Measurements from ENCODE around the gene SMIM3. TPM values are rescaled to one million over a fixed set of nuclear protein-coding genes. Genes with fewer than 3 reads are reported as not detected.

SMIM3 gene
- total RNA-seq, 3 donors from 2014 or later (not counting 1 experiment from before 2014, with no cell fraction given) = 7.0 to 9.4 (median 8.9) TPM

- intact Hi-C loops (cut with micrococcal nuclease) = loop anchor here (1.0 to 10.0 kb wide), 4 partner anchors 25 to 311 kb away; partner anchors contain the start of genes IRGM and RBM22
- Mint-ChIP-seq H3K27ac (peak overlapping the region; percentile 85 to 93), H3K27me3 (ENCODE audit: low read depth in 2 of 2) (no peaks in the 10 kb centered on the region), H3K4me3 (peak overlapping the region; percentile 83), H3K9me3 (no peaks in the 10 kb centered on the region), H3K4me1 (peaks cover 54 to 65% of the 10 kb centered on the region in 2 donors), H3K36me3 (no peaks in the 10 kb centered on the region)
- Histone ChIP-seq H3K27me3 (ENCODE audit: control insufficient read depth, insufficient read depth, low read length) (no peaks in the 10 kb centered on the region), H3K27ac (ENCODE audit: low read length) (peak overlapping the region; percentile 76), H3K4me3 (ENCODE audit: low read length) (no peak overlapping the region), H3K9me3 (ENCODE audit: control insufficient read depth, insufficient read depth, low read length) (no peaks in the 10 kb centered on the region), H3K4me1 (ENCODE audit: control insufficient read depth, insufficient read depth, low read length) (peaks cover 41% of the 10 kb centered on the region), H3K36me3 (ENCODE audit: control insufficient read depth, insufficient read depth, low read length) (no peaks in the 10 kb centered on the region)
- DNase-seq (peak; percentile 49 to 87), ATAC-seq (peak; percentile 85 to 89 (median 89))
- 2% methylated on average over 7 of the region's 7 CpGs for WGBS (ENCODE audit: insufficient coverage)
- TF ChIP-seq CTCF (IDR thresholded peaks at IDR 0.05) = no peak
Measured at GRCh38 chr5:150783422-150783928, 4.9 kb downstream of the SMIM3 start.

DNA sequence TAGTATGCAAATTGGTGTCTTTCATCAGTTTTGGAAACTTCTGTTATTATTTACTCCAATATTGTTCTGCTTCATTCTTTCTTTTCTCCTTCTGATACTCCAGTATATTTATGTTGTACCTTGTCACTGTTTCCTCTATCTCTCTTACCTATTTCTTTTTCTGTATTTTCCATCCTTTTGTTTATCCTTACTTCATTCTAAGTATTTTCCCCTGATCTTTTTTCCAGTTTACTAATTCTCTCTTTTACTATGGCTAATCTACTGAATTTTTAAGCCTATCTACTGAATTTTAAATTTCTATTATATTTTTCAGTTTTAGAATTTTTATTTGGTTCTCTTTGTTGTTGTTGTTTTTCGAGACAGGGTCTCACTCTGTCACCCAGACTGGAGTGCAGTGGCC lies 7.4 kb downstream of the SMIM3 start:
- Mint-ChIP-seq H3K36me3 (no peaks in the 10 kb centered on the region), H3K9me3 (no peaks in the 10 kb centered on the region), H3K4me3 (peak overlapping the region; percentile 1), H3K4me1 (peaks cover 58 to 60% of the 10 kb centered on the region in 2 donors), H3K27me3 (ENCODE audit: low read depth in 2 of 2) (no peaks in the 10 kb centered on the region), H3K27ac (peak overlapping the region; percentile 6 to 93)
- no peak for TF ChIP-seq CTCF (IDR thresholded peaks at IDR 0.05)
- Histone ChIP-seq H3K9me3 (ENCODE audit: control insufficient read depth, insufficient read depth, low read length) (no peaks in the 10 kb centered on the region), H3K27me3 (ENCODE audit: control insufficient read depth, insufficient read depth, low read length) (no peaks in the 10 kb centered on the region), H3K27ac (ENCODE audit: low read length) (no peak overlapping the region), H3K36me3 (ENCODE audit: control insufficient read depth, insufficient read depth, low read length) (no peaks in the 10 kb centered on the region), H3K4me1 (ENCODE audit: control insufficient read depth, insufficient read depth, low read length) (peaks cover 25% of the 10 kb centered on the region), H3K4me3 (ENCODE audit: low read length) (no peak overlapping the region)
- ATAC-seq (no peak), DNase-seq (no peak)
- WGBS (ENCODE audit: insufficient coverage) = 86% methylated on average over 1 of the region's 1 CpG
- intact Hi-C loops (cut with micrococcal nuclease) = loop anchor here (10.0 kb wide), 1 partner anchor 309 kb away; no protein-coding TSS in a partner anchor

- H3K9me3 ChIP-seq (ENCODE audit: control insufficient read depth, insufficient read depth, low read length) = no peaks in the 10 kb centered on the region
- Mint-ChIP-seq H3K4me3 (no peak overlapping the region), H3K9me3 (no peaks in the 10 kb centered on the region), H3K27ac (peak overlapping the region; percentile 6 to 16), H3K4me1 (peaks cover 49 to 57% of the 10 kb centered on the region in 2 donors), H3K27me3 (ENCODE audit: low read depth in 2 of 2) (no peaks in the 10 kb centered on the region), H3K36me3 (no peaks in the 10 kb centered on the region)
- H3K4me3 ChIP-seq (ENCODE audit: low read length) = no peak overlapping the region
- WGBS (ENCODE audit: insufficient coverage) = 93% methylated on average over 1 of the region's 1 CpG
- ATAC-seq = no peak
- peaks cover 25% of the 10 kb centered on the region for H3K4me1 ChIP-seq (ENCODE audit: control insufficient read depth, insufficient read depth, low read length)
- H3K36me3 ChIP-seq (ENCODE audit: control insufficient read depth, insufficient read depth, low read length) = no peaks in the 10 kb centered on the region
- H3K27me3 ChIP-seq (ENCODE audit: control insufficient read depth, insufficient read depth, low read length) = no peaks in the 10 kb centered on the region
- no peak for DNase-seq
- intact Hi-C loops (cut with micrococcal nuclease) = loop anchor here (10.0 kb wide), 1 partner anchor 308 kb away; no protein-coding TSS in a partner anchor
- no peak overlapping the region for H3K27ac ChIP-seq (ENCODE audit: low read length)
- TF ChIP-seq CTCF (IDR thresholded peaks at IDR 0.05) = no peak
Measured at GRCh38 chr5:150786876-150787275, 8.3 kb downstream of the SMIM3 start.

DNA sequence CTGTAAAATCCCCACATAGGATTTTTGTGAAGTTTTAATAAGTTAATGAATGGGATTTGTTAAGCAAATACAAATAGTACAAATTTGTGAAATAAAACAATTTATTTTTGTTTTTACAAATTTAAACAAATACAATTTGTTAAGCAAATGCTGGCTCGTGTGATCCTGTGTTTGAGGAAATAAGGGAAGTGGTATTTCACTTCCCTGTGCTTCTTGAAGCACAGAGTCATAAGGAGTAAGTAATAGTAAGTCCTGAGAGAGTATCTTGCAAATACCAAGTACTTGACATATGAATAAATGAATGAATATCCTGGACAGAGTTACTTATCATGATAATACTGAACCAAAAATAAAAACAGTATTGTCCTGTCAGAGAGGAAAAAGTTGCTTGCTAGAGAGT lies 9.1 kb downstream of the SMIM3 start:
- Histone ChIP-seq H3K4me3 (ENCODE audit: low read length) (no peak overlapping the region), H3K27ac (ENCODE audit: low read length) (no peak overlapping the region), H3K27me3 (ENCODE audit: control insufficient read depth, insufficient read depth, low read length) (no peaks in the 10 kb centered on the region), H3K4me1 (ENCODE audit: control insufficient read depth, insufficient read depth, low read length) (peaks cover 21% of the 10 kb centered on the region), H3K36me3 (ENCODE audit: control insufficient read depth, insufficient read depth, low read length) (no peaks in the 10 kb centered on the region), H3K9me3 (ENCODE audit: control insufficient read depth, insufficient read depth, low read length) (no peaks in the 10 kb centered on the region)
- Mint-ChIP-seq H3K27me3 (ENCODE audit: low read depth in 2 of 2) (no peaks in the 10 kb centered on the region), H3K36me3 (no peaks in the 10 kb centered on the region), H3K9me3 (no peaks in the 10 kb centered on the region), H3K4me1 (peaks cover 44 to 51% of the 10 kb centered on the region in 2 donors), H3K4me3 (no peak overlapping the region), H3K27ac (no peak overlapping the region)
- DNase-seq = no peak
- 0% methylated on average over 1 of the region's 1 CpG for WGBS (ENCODE audit: insufficient coverage)
- no peak for TF ChIP-seq CTCF (IDR thresholded peaks at IDR 0.05)
- intact Hi-C loops (cut with micrococcal nuclease) = loop anchor here (10.0 kb wide), 1 partner anchor 307 kb away; no protein-coding TSS in a partner anchor
- ATAC-seq = no peak

Data from natural killer cell (primary cell).